Endothelial cell of umbilical vein (primary cell): ENCODE data around the gene MPDU1. TPM values are rescaled to one million over a fixed set of nuclear protein-coding genes. Genes with fewer than 3 reads are reported as not detected.

Source experiments
- BruUV-seq: library from RNA; stranded (reverse); fragments of 400-500 nt; replicated peaks from 2 replicates; lab custom pipeline; 2021; lab: Mats Ljungman, UMichigan
- CTCF ChIA-PET: fragments of 300-600, 350-600 bp; sonication (Branson Sonifier 250); formaldehyde crosslinking; loops from one replicate; lab custom pipeline; 2021; ENCODE audit warnings: antibody characterized with exemption, inconsistent platforms; lab: Charles Lee
- POLR2A ChIA-PET: fragments of 300-600, 350-600 bp; sonication (Branson Sonifier 250); formaldehyde crosslinking; loops from one replicate; lab custom pipeline; 2021; ENCODE audit warnings: antibody characterized with exemption, inconsistent platforms; lab: Charles Lee
- DNase-seq: peaks from one replicate; pipeline ENCODE4 v3.0.0-alpha.2; 2011; ENCODE audit warnings: low read depth, low spot score
- FAIRE-seq: peaks from 2 replicates; lab custom pipeline; 2011; peaks lifted over from hg19 to GRCh38; lab: Jason Lieb, UNC
- H2AFZ ChIP-seq: 2 replicates; pipeline ENCODE4 v1.6.0; 2012; ENCODE audit warnings: low read depth, low read length, control low read depth, inconsistent platforms
- H3K27ac ChIP-seq: 2 replicates; pipeline ENCODE4 v1.5.1; 2011; ENCODE audit warnings: low read depth, mild to moderate bottlenecking, control low read depth, low read length, moderate library complexity; ENCODE audit not compliant: insufficient read depth
- H3K27me3 ChIP-seq, 2 experiments: 2 replicates each; pipeline versions ENCODE4 v1.6.0 to v1.6.1; 2011; ENCODE audit warnings: low read length in 2 of 2, mixed read lengths in 1 of 2; ENCODE audit not compliant: control insufficient read depth in 2 of 2, insufficient read depth in 2 of 2
- H3K36me3 ChIP-seq, 2 experiments: 2 replicates in 1 of 2; 3 replicates in 1 of 2; pipeline ENCODE4 v1.5.1; 2011; ENCODE audit warnings: low read length in 2 of 2, mild to moderate bottlenecking in 1 of 2, moderate library complexity in 1 of 2; ENCODE audit not compliant: control insufficient read depth in 2 of 2, insufficient read depth in 2 of 2; ENCODE audit errors: extremely low read depth in 1 of 2
- H3K4me1 ChIP-seq: 3 replicates; pipeline ENCODE4 v1.5.1; 2011; ENCODE audit warnings: mild to moderate bottlenecking, low read length; ENCODE audit not compliant: control insufficient read depth, insufficient read depth; ENCODE audit errors: extremely low read depth
- H3K4me2 ChIP-seq: 2 replicates; pipeline ENCODE4 v1.6.1; 2011; ENCODE audit warnings: low read length, control low read depth, mixed read lengths; ENCODE audit not compliant: insufficient read depth
- H3K4me3 ChIP-seq, 3 experiments: fragments of 200-600 bp in 1 of 3; sonication (generic), shearing (Covaris generic) in 1 of 3; replicated peaks in 1 of 3; 2 replicates each; pipeline ENCODE4 v1.5.1; 2011 to 2016; ENCODE audit warnings: control low read depth in 3 of 3, low read length in 3 of 3, mild to moderate bottlenecking in 2 of 3, inconsistent platforms in 1 of 3, low read depth in 1 of 3, moderate library complexity in 1 of 3; ENCODE audit not compliant: insufficient read depth in 1 of 3
- H3K79me2 ChIP-seq: 2 replicates; pipeline ENCODE4 v1.6.0; 2012; ENCODE audit warnings: low read length, inconsistent platforms; ENCODE audit not compliant: control insufficient read depth, insufficient read depth
- H3K9ac ChIP-seq: replicated peaks from 2 replicates; pipeline ENCODE3; 2011; ENCODE audit warnings: low read length, control low read depth; ENCODE audit not compliant: insufficient read depth; ENCODE audit errors: extremely low read depth
- H3K9me1 ChIP-seq: replicated peaks from 3 replicates; pipeline ENCODE4 v1.6.0; 2011; ENCODE audit warnings: mild to moderate bottlenecking, low read length; ENCODE audit not compliant: control insufficient read depth, insufficient read depth; ENCODE audit errors: extremely low read depth
- H3K9me3 ChIP-seq: replicated peaks from 2 replicates; pipeline ENCODE4 v1.5.1; 2012; ENCODE audit warnings: low read length, inconsistent platforms; ENCODE audit not compliant: control insufficient read depth, insufficient read depth
- H4K20me1 ChIP-seq: replicated peaks from 2 replicates; pipeline ENCODE3; 2011; ENCODE audit warnings: mild to moderate bottlenecking, low read length; ENCODE audit not compliant: control insufficient read depth, insufficient read depth; ENCODE audit errors: extremely low read depth
- FOS ChIP-seq: IDR thresholded peaks from 2 replicates; pipeline ENCODE4 v1.6.1; 2011; ENCODE audit warnings: mild to moderate bottlenecking, low read length, moderate library complexity, borderline replicate concordance; ENCODE audit not compliant: insufficient read depth
- GATA2 ChIP-seq: IDR thresholded peaks from 2 replicates; pipeline ENCODE4 v1.7.0; 2011; ENCODE audit warnings: low read depth, mild to moderate bottlenecking, moderate library complexity, mixed read lengths, low read length; ENCODE audit not compliant: insufficient read length, insufficient read depth
- JUN ChIP-seq: IDR thresholded peaks from 2 replicates; pipeline ENCODE4 v1.6.1; 2011; ENCODE audit warnings: borderline replicate concordance, low read depth; ENCODE audit not compliant: insufficient read length, insufficient read depth
- MYC ChIP-seq: IDR thresholded peaks from one replicate; pipeline ENCODE4 v1.6.1; 2011; ENCODE audit warnings: mild to moderate bottlenecking, low read depth, low read length
- POLR2A ChIP-seq: IDR thresholded peaks from 2 replicates; pipeline ENCODE4 v1.6.1; 2012; ENCODE audit warnings: low read depth, mild to moderate bottlenecking, control low read depth, low read length
- POLR2AphosphoS5 ChIP-seq: IDR thresholded peaks from 2 replicates; pipeline ENCODE4 v1.6.1; 2012; ENCODE audit warnings: low read depth, mild to moderate bottlenecking, control low read depth, low read length, moderate library complexity; ENCODE audit not compliant: insufficient read depth
- dilution Hi-C: fragments of 300-500 bp; cut with MboI; formaldehyde crosslinking; loops from one replicate; pipeline ENCODE4 v1.15.0; 2019; ENCODE audit warnings: low sequenced_read_pairs; ENCODE audit not compliant: extremely low pct_ligation_motif_present
- intact Hi-C: fragments of 100-400 bp; cut with micrococcal nuclease; formaldehyde crosslinking; loops from one replicate; pipeline ENCODE4 v1.10.0; 2022
- polyA plus RNA-seq, 4 experiments: library from polyadenylated mRNA; depleted of rRNA in 3 of 4; stranded (reverse) in 3 of 4; unstranded in 1 of 4; fragments of >200 nt; gene quantifications; 2 replicates each; pipeline versions ENCODE4 v1.2.1 to v1.2.3, GENCODE V29; 2011 to 2012; ENCODE audit warnings: missing spikeins in 1 of 4
- total RNA-seq: library from RNA; stranded (reverse); gene quantifications from 2 replicates; pipeline ENCODE4 v1.2.3, GENCODE V29; 2021
- TF ChIP-seq, protein P1 (sequence below), 2 donors: IDR thresholded peaks; 1 replicate in 1 of 2; 2 replicates in 1 of 2; pipeline ENCODE4 v1.5.1; 2011; ENCODE audit warnings: low read length in 2 of 2, mild to moderate bottlenecking in 2 of 2, moderate library complexity in 2 of 2, control low read depth in 1 of 2, inconsistent platforms in 1 of 2, low read depth in 1 of 2; ENCODE audit not compliant: insufficient read depth in 1 of 2; ENCODE audit errors: extremely low read depth in 1 of 2
- TF ChIP-seq, protein P2 (sequence below): IDR thresholded peaks from 2 replicates; pipeline ENCODE4 v1.6.1; 2011; ENCODE audit not compliant: insufficient read depth, insufficient read length

MPDU1 gene
- total and polyA plus RNA-seq, 2 donors (not counting 3 experiments of a cell fraction or from before 2014, with no cell fraction given), result 78.0 to 368 TPM

DNA sequence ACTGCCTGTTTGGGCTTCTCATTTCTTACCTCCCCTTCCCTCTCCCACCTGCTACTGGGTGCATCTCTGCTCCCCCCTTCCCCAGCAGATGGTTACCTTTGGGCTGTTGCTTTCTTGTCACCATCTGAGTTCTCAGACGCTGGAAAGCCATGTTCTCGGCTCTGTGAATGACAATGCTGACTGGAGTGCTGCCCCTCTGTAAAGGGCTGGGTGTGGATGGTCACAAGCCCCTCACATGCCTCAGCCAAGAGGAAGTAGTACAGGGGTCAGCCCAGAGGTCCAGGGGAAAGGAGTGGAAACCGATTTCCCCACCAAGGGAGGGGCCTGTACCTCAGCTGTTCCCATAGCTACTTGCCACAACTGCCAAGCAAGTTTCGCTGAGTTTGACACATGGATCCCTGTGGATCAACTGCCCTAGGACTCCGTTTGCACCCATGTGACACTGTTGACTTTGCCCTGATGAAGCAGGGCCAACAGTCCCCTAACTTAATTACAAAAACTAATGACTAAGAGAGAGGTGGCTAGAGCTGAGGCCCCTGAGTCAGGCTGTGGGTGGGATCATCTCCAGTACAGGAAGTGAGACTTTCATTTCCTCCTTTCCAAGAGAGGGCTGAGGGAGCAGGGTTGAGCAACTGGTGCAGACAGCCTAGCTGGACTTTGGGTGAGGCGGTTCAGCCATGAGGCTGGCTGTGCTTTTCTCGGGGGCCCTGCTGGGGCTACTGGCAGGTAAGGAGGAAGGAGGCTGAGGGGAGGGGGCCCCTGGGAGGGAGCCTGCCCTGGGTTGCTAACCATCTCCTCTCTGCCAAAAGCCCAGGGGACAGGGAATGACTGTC lies 4.4 kb upstream of the MPDU1 start, which contains the start of gene CD68:
CD68 (plus strand) TSS at position 638 of the 833 bp plus-strand sequence; CDS start at position 678, 40 bp downstream.
- dilution Hi-C loops (no loop called here), intact Hi-C loops (no loop called here)
- H3K27ac ChIP-seq, result peak within 1 kb of the TSS; percentile 42
- peaks cover 61% of the 10 kb centered on the region for H3K4me1 ChIP-seq
- peaks cover 45% of the 10 kb centered on the region for H3K79me2 ChIP-seq
- no peaks in the 10 kb centered on the region for H3K27me3 ChIP-seq
- H3K9me3 ChIP-seq, result no peaks in the 10 kb centered on the region
- no peak within 1 kb of the TSS for H2AFZ ChIP-seq
- FAIRE-seq (peak; percentile 98), DNase-seq (peak; percentile 90)
- peaks cover 9% of the 10 kb centered on the region for H4K20me1 ChIP-seq
- CTCF ChIA-PET, result interaction anchor here (0.6 to 4.8 kb wide), 6 partner anchors 10 to 564 kb away, joined by 3 to 48 read pairs (median 4); partner anchors contain the start of genes SOX15 and TP53
- POLR2A ChIA-PET, result interaction anchor here (0.6 to 1.6 kb wide), 4 partner anchors 11 to 108 kb away, joined by 3 to 6 read pairs (median 4); partner anchors contain the start of genes SOX15 and TP53
- no peaks in the 10 kb centered on the region for H3K9me1 ChIP-seq
- H3K36me3 ChIP-seq, result peaks cover 32 to 45% of the 10 kb centered on the region in 2 experiments
- TF ChIP-seq, protein P1, sequence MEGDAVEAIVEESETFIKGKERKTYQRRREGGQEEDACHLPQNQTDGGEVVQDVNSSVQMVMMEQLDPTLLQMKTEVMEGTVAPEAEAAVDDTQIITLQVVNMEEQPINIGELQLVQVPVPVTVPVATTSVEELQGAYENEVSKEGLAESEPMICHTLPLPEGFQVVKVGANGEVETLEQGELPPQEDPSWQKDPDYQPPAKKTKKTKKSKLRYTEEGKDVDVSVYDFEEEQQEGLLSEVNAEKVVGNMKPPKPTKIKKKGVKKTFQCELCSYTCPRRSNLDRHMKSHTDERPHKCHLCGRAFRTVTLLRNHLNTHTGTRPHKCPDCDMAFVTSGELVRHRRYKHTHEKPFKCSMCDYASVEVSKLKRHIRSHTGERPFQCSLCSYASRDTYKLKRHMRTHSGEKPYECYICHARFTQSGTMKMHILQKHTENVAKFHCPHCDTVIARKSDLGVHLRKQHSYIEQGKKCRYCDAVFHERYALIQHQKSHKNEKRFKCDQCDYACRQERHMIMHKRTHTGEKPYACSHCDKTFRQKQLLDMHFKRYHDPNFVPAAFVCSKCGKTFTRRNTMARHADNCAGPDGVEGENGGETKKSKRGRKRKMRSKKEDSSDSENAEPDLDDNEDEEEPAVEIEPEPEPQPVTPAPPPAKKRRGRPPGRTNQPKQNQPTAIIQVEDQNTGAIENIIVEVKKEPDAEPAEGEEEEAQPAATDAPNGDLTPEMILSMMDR (IDR thresholded peaks at IDR 0.05; ENCODE audit: extremely low read depth in 1 of 2, insufficient read depth in 1 of 2, low read depth in 1 of 2, low read length in 2 of 2), result no peak
- TF ChIP-seq POLR2A, result peak; percentile 98
- no peak for TF ChIP-seq MYC
- no peak for TF ChIP-seq GATA2
- TF ChIP-seq, protein P2, sequence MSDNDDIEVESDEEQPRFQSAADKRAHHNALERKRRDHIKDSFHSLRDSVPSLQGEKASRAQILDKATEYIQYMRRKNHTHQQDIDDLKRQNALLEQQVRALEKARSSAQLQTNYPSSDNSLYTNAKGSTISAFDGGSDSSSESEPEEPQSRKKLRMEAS, result peak; percentile 44
- TF ChIP-seq FOS, result peak; percentile 83
- peak; percentile 98 for TF ChIP-seq POLR2AphosphoS5
- TF ChIP-seq JUN, result peak; percentile 47
- BruUV-seq, result no TSS peak
- H3K4me3 ChIP-seq, result no peak within 1 kb of the TSS
- no peak within 1 kb of the TSS for H3K4me2 ChIP-seq
- no peak within 1 kb of the TSS for H3K9ac ChIP-seq
